ENCODE data around the gene SENP8.
"Not testable (repeated sequence)": the region's sequence is repeated elsewhere in the genome, so short reads cannot be mapped to it uniquely, and the experiment has no call there.

The SENP8 gene

DNA sequence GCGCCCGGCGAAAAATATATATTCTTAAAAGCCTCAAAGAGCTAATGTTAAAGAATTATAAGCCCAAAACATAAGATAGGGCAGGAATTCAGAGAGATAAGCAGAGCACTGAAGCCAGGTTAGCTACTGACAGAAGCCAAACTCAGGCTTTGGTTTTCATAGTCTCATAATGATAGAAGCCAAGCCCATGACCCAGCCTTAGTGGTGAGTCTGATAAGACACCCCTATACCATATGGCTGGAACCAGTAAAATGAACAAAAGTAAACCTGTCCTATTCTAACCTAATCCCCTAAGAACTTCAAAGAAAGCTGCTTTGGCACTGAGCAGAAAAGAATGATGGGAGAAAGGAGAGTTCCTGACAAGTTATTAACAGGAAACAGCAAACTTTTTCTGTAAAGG is 26.2 kb upstream of the SENP8 start:
- Histone ChIP-seq H3K36me3 (ENCODE audit: insufficient read depth, low read depth, low read length) (no peaks in the 10 kb centered on the region), H3K9me3 (ENCODE audit: insufficient read depth, low read depth, low read length) (no peaks in the 10 kb centered on the region), H3K4me1 (ENCODE audit: insufficient read depth, low read length) (no peaks in the 10 kb centered on the region), H3K27me3 (ENCODE audit: insufficient read depth, low read length) (no peaks in the 10 kb centered on the region), H3K4me3 (ENCODE audit: low read length) (no peak overlapping the region), H3K9ac (ENCODE audit: low read depth, low read length) (no peak overlapping the region), H3K27ac (ENCODE audit: low read length) (no peak overlapping the region)

DNA sequence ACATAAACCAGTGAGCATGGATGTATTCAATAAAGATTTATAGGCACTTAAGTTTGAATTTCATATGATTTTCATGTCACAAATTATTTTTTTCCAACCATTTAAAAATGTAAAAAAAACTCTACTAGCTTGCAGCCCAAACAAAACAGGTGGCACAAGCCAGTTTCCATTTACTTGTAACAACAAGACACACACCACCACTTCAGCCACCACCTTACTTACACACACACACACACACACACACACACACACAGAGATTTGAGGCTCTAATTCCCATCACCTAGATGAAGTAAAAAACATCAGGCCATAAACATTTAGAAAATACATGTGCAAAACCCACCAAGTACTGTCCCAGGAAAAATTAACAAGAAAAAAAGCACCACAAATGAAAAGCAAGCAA is 25.5 kb upstream of the SENP8 start:
- H3K9me3 ChIP-seq (ENCODE audit: insufficient read depth, low read depth, low read length) = no peaks in the 10 kb centered on the region
- H3K4me3 ChIP-seq (ENCODE audit: low read length) = no peak overlapping the region
- H3K27me3 ChIP-seq (ENCODE audit: insufficient read depth, low read length) = no peaks in the 10 kb centered on the region

DNA sequence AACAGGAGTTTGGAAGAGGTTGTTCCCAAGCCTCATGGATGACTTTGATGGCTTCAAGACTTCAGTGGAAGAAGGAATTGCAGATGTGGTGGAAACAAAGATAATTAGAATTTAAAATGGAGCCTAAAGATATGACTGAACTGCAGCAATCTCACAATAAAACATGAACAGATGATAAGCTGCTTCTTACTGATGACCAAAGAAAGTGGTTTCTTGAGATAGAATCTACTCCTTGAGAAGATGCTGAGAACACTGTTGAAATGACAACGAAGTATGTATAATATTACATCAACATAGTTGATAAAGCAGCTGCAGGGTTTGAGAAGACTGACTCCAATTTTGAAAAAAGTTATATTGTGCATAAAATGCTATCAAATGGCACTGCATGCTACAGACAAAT is 21.4 kb upstream of the SENP8 start:
- H3K9me3 ChIP-seq (ENCODE audit: insufficient read depth, low read depth, low read length) = no peaks in the 10 kb centered on the region
- H3K4me1 ChIP-seq (ENCODE audit: insufficient read depth, low read length) = no peaks in the 10 kb centered on the region
- no peak overlapping the region for H3K9ac ChIP-seq (ENCODE audit: low read depth, low read length)
- H3K4me3 ChIP-seq (ENCODE audit: low read length) = no peak overlapping the region
- no peak overlapping the region for H3K27ac ChIP-seq (ENCODE audit: low read length)
- H3K27me3 ChIP-seq (ENCODE audit: insufficient read depth, low read length) = no peaks in the 10 kb centered on the region
- no peaks in the 10 kb centered on the region for H3K36me3 ChIP-seq (ENCODE audit: insufficient read depth, low read depth, low read length)

More for the DNA sequence above, 25.5 kb upstream of the SENP8 start:
- no peaks in the 10 kb centered on the region for H3K4me1 ChIP-seq (ENCODE audit: insufficient read depth, low read length)
- no peak overlapping the region for H3K9ac ChIP-seq (ENCODE audit: low read depth, low read length)
- no peaks in the 10 kb centered on the region for H3K36me3 ChIP-seq (ENCODE audit: insufficient read depth, low read depth, low read length)
- no peak overlapping the region for H3K27ac ChIP-seq (ENCODE audit: low read length)

DNA sequence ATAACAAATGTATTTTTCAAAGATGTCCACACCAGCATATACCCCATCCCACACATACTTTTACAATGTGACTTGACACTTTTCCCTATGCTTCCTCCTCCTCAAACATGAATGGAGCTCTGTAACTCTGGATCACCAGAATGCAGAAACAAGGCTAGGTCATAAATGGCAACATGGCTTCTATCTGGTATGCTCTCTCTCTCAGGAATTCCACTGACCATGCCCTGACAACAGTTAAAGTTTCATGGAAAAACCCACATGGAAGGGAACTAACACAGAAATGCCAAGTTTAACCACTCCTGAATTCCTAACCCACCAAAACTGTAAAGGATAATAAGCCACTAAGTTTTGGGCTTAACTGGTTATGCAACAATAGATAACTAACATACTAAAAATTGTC is 20.2 kb upstream of the SENP8 start:
- H3K4me3 ChIP-seq (ENCODE audit: low read length) = no peak overlapping the region
- no peak overlapping the region for H3K27ac ChIP-seq (ENCODE audit: low read length)
- no peaks in the 10 kb centered on the region for H3K4me1 ChIP-seq (ENCODE audit: insufficient read depth, low read length)
- no peaks in the 10 kb centered on the region for H3K36me3 ChIP-seq (ENCODE audit: insufficient read depth, low read depth, low read length)
- no peaks in the 10 kb centered on the region for H3K27me3 ChIP-seq (ENCODE audit: insufficient read depth, low read length)
- no peak overlapping the region for H3K9ac ChIP-seq (ENCODE audit: low read depth, low read length)
- no peaks in the 10 kb centered on the region for H3K9me3 ChIP-seq (ENCODE audit: insufficient read depth, low read depth, low read length)

DNA sequence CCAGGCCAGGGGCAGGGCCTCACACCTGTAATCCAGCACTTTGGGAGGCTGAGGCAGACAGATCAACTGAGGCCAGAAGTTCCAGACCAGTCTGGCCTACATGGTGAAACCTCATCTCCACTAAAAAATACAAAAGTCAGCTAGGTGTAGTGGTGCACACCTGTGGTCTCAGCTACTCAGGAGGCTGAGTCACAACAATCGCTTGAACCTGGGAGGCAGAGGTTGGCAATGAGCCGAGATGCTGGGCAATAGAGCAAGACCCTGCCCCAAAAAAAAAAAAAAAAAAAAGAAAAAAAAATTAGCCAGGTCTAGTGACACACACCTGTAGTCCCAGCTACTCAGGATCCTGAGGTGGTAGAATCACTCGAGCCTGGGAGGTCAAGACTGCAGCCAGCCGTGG is 19.0 kb upstream of the SENP8 start:
- Histone ChIP-seq H3K9me3 (ENCODE audit: insufficient read depth, low read depth, low read length) (no peaks in the 10 kb centered on the region), H3K4me1 (ENCODE audit: insufficient read depth, low read length) (no peaks in the 10 kb centered on the region), H3K9ac (ENCODE audit: low read depth, low read length) (no peak overlapping the region), H3K36me3 (ENCODE audit: insufficient read depth, low read depth, low read length) (no peaks in the 10 kb centered on the region), H3K27me3 (ENCODE audit: insufficient read depth, low read length) (no peaks in the 10 kb centered on the region), H3K4me3 (ENCODE audit: low read length) (no peak overlapping the region), H3K27ac (ENCODE audit: low read length) (no peak overlapping the region)

DNA sequence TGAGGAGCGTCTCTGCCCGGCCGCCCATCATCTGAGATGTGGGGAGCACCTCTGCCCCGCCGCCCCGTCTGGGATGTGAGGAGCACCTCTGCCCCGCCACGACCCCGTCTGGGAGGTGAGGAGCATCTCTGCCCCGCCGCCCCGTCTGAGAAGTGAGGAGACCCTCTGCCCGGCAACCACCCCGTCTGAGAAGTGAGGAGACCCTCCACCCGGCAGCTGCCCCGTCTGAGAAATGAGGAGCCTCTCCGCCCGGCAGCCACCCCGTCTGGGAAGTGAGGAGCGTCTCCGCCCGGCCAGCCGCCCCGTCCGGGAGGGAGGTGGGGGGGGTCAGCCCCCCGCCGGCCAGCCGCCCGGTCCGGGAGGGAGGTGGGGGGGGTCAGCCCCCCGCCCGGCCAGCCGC is 17.7 kb upstream of the SENP8 start:
- H3K9me3 ChIP-seq (ENCODE audit: insufficient read depth, low read depth, low read length); H3K9ac ChIP-seq (ENCODE audit: low read depth, low read length); H3K27ac ChIP-seq (ENCODE audit: low read length); H3K4me3 ChIP-seq (ENCODE audit: low read length); H3K36me3 ChIP-seq (ENCODE audit: insufficient read depth, low read depth, low read length); H3K4me1 ChIP-seq (ENCODE audit: insufficient read depth, low read length); H3K27me3 ChIP-seq (ENCODE audit: insufficient read depth, low read length): not testable (repeated sequence)

DNA sequence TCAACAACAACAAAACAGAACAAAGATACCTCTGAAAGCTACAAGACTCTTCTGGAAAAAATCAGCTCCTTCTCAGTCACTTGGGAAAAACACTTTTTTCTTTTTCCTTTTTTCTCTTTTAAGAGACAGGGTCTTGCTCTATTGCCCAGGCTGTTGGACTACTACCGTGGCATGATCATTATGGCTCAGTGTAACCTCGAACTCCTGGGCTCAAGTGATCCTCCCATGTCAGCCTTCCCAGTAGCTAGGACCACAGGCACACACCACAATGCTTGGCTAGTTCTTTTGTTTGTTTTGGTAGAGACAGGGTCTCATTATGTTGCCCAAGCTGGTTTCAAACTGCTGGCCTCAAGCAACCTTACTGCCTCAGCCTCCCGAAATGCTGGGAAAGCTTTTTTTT is 13.1 kb upstream of the SENP8 start:
- no peak overlapping the region for H3K9ac ChIP-seq (ENCODE audit: low read depth, low read length)
- no peak overlapping the region for H3K4me3 ChIP-seq (ENCODE audit: low read length)
- no peaks in the 10 kb centered on the region for H3K27me3 ChIP-seq (ENCODE audit: insufficient read depth, low read length)
- H3K9me3 ChIP-seq (ENCODE audit: insufficient read depth, low read depth, low read length) = no peaks in the 10 kb centered on the region
- no peaks in the 10 kb centered on the region for H3K36me3 ChIP-seq (ENCODE audit: insufficient read depth, low read depth, low read length)
- H3K27ac ChIP-seq (ENCODE audit: low read length) = no peak overlapping the region
- H3K4me1 ChIP-seq (ENCODE audit: insufficient read depth, low read length) = no peaks in the 10 kb centered on the region

DNA sequence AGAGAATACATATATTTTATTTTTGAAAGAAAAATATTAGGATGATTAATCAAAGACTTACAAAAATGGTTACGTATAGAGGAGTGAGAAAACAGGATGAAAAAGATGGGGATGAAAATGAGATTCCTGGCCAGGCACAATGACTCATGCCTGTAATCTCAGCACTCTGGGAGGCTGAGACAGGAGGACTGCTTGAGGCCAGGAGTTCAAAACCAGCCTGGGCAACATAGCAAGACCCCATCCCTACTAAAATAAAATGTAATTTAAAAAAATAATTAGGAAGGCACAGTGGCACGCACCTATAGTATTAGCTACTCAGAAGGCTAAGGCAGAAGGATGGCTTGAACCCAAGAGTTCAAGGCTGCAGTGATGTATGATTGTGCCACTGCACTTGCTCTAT is 12.1 kb upstream of the SENP8 start:
- Histone ChIP-seq H3K27ac (ENCODE audit: low read length) (no peak overlapping the region), H3K4me3 (ENCODE audit: low read length) (no peak overlapping the region), H3K27me3 (ENCODE audit: insufficient read depth, low read length) (no peaks in the 10 kb centered on the region), H3K36me3 (ENCODE audit: insufficient read depth, low read depth, low read length) (no peaks in the 10 kb centered on the region), H3K9ac (ENCODE audit: low read depth, low read length) (no peak overlapping the region), H3K4me1 (ENCODE audit: insufficient read depth, low read length) (no peaks in the 10 kb centered on the region), H3K9me3 (ENCODE audit: insufficient read depth, low read depth, low read length) (no peaks in the 10 kb centered on the region)

DNA sequence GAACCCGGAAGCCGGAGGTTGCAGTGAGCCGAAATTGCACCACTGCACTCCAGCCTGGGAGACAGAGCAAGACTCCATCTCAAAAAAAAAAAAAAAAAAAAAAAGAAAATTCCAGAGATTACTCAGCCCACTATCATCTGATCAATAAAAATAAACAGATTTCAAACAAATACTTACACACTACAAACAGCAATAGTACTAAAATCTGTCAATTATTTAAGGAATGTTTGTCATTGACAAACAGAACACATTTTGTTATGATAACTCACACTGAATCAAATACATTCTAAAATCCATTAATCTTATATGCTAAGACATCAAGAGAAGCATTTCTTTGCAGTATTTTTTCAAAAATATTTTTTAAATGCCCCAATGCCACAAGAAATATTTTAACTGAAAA is 7.8 kb upstream of the SENP8 start:
- Histone ChIP-seq H3K36me3 (ENCODE audit: insufficient read depth, low read depth, low read length) (no peaks in the 10 kb centered on the region), H3K9ac (ENCODE audit: low read depth, low read length) (no peak overlapping the region), H3K4me1 (ENCODE audit: insufficient read depth, low read length) (no peaks in the 10 kb centered on the region; the same call in 1 of the 2 replicates), H3K27ac (ENCODE audit: low read length) (no peak overlapping the region), H3K27me3 (ENCODE audit: insufficient read depth, low read length) (no peaks in the 10 kb centered on the region), H3K4me3 (ENCODE audit: low read length) (no peak overlapping the region), H3K9me3 (ENCODE audit: insufficient read depth, low read depth, low read length) (no peaks in the 10 kb centered on the region)

DNA sequence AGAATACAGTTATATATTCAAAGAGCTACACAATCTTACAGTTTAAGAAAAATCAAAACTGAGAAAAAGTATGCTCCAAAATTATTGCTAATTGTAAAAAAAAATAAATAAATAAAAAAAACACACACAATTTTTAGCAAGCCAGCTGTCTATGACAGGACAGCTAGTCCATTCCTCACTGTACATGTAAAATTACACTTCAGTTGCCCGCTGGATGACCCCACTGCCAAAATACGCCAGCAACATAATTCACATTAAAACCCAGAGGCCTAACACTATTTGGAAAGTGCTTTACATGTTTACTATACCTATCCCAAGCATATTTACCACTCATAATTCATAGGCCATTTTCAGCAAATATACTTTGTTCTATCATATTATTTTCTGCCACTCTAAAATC is 6.1 kb upstream of the SENP8 start:
- no peak overlapping the region for H3K9ac ChIP-seq (ENCODE audit: low read depth, low read length)
- H3K4me1 ChIP-seq (ENCODE audit: insufficient read depth, low read length) = peaks cover 5% of the 10 kb centered on the region
- no peaks in the 10 kb centered on the region for H3K36me3 ChIP-seq (ENCODE audit: insufficient read depth, low read depth, low read length)
- no peaks in the 10 kb centered on the region for H3K9me3 ChIP-seq (ENCODE audit: insufficient read depth, low read depth, low read length)
- no peaks in the 10 kb centered on the region for H3K27me3 ChIP-seq (ENCODE audit: insufficient read depth, low read length)
- H3K4me3 ChIP-seq (ENCODE audit: low read length) = no peak overlapping the region
- no peak overlapping the region for H3K27ac ChIP-seq (ENCODE audit: low read length)

DNA sequence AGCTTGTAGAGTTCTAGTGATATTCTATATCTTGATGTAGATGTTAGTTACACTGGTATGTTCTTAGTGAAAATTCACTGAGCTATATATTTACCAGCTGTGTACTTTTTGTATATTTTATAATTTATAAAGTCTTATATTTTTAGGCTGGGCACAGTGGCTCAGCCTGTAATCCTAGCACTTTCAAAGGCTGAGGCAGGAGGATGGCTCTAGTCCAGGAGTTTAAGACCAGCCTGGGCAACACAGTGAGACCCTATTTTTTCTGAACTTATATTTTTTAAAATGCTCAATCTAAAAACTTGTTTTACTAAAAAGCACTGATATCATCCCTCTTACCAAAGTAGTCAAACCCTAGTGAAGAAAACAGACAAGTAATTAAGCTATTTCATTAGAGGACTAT is 5.4 kb upstream of the SENP8 start:
- Histone ChIP-seq H3K27ac (ENCODE audit: low read length) (no peak overlapping the region), H3K4me1 (ENCODE audit: insufficient read depth, low read length) (peaks cover 5% of the 10 kb centered on the region), H3K4me3 (ENCODE audit: low read length) (no peak overlapping the region), H3K27me3 (ENCODE audit: insufficient read depth, low read length) (no peaks in the 10 kb centered on the region), H3K9ac (ENCODE audit: low read depth, low read length) (no peak overlapping the region), H3K36me3 (ENCODE audit: insufficient read depth, low read depth, low read length) (no peaks in the 10 kb centered on the region), H3K9me3 (ENCODE audit: insufficient read depth, low read depth, low read length) (no peaks in the 10 kb centered on the region)

DNA sequence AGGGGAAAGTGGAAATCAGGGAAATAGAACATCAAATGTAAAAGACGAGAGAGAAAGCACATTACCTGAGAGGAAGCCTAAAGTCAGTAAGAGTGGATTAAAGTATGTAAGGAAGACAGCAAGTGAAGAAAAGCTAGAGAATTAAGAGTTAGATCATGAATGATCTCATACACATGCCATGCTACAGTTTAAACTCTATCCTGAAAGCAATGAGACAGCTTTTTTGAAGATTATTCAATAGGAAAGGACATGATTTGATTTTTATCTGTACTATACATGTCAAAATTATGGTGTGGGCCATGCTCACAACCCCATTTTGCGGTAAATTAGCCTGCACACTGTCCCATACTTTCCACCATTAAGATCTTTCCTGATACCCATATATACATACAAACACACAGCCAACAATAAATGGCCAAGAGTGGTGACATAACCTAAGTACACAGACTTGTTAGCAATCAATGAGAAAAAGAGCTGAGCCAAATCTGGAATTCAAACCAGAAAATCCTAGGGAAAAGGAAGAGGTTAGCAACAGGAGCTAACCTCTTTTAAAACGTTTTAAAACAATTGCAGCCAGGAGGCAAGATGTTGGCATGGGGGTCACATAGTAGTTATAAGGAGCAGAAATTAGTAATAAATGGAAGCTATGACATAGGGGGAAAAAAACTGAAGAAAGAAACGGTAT is 4.7 kb upstream of the SENP8 start:
- Histone ChIP-seq H3K27me3 (ENCODE audit: insufficient read depth, low read length) (no peaks in the 10 kb centered on the region), H3K36me3 (ENCODE audit: insufficient read depth, low read depth, low read length) (no peaks in the 10 kb centered on the region), H3K4me3 (ENCODE audit: low read length) (no peak overlapping the region), H3K9me3 (ENCODE audit: insufficient read depth, low read depth, low read length) (no peaks in the 10 kb centered on the region), H3K27ac (ENCODE audit: low read length) (no peak overlapping the region), H3K9ac (ENCODE audit: low read depth, low read length) (no peak overlapping the region), H3K4me1 (ENCODE audit: insufficient read depth, low read length) (peaks cover 5% of the 10 kb centered on the region)
